Transverse colon (tissue), 4 donors: ENCODE measurements around the gene CADM3. TPM values are rescaled to one million over a fixed set of nuclear protein-coding genes. Genes with fewer than 3 reads are reported as not detected.
A peak's percentile ranks its signal among the peaks of the same experiment; 100 is the strongest.

Experiments
- DNase-seq: peaks from one replicate; pipeline ENCODE4 v3.0.0-alpha.2; 2019
- H3K27ac ChIP-seq, 4 donors: fragments of 200-600 bp; sonication (generic); 2 replicates each; pipeline ENCODE4 v1.5.1; 2016 to 2018; ENCODE audit warnings: inconsistent platforms in 4 of 4
- H3K27me3 ChIP-seq: fragments of 200-600 bp; sonication (generic); 2 replicates; pipeline ENCODE4 v1.5.1; 2017; ENCODE audit warnings: inconsistent platforms
- H3K36me3 ChIP-seq, 4 donors: fragments of 200-600 bp; sonication (generic); 2 replicates each; pipeline ENCODE4 v1.5.1; 2017 to 2019; ENCODE audit warnings: inconsistent platforms in 4 of 4
- H3K4me1 ChIP-seq, 4 donors: fragments of 200-600 bp; sonication (generic); 2 replicates each; pipeline ENCODE4 v1.5.1; 2017 to 2020; ENCODE audit warnings: inconsistent platforms in 4 of 4
- H3K4me3 ChIP-seq, 4 donors: fragments of 200-600 bp; sonication (generic); 1 replicate in 1 of 4; 2 replicates in 3 of 4; pipeline versions ENCODE4 v1.5.1 to v1.6.1; 2017 to 2019; ENCODE audit warnings: inconsistent platforms in 4 of 4
- H3K9me3 ChIP-seq, 2 donors: fragments of 200-600 bp; sonication (generic); 2 replicates each; pipeline ENCODE4 v1.5.1; 2017 to 2019; ENCODE audit warnings: inconsistent platforms in 2 of 2
- CTCF ChIP-seq, 5 experiments: fragments of 200-600 bp in 3 of 5; fragments of 450-650 bp in 2 of 5; sonication (generic) in 3 of 5; IDR thresholded peaks; 1 replicate in 2 of 5; 2 replicates in 3 of 5; pipeline ENCODE4 v1.5.1; 2016 to 2017; ENCODE audit warnings: antibody characterized with exemption in 5 of 5, inconsistent platforms in 3 of 5, mild to moderate bottlenecking in 2 of 5, moderate library complexity in 1 of 5
- EP300 ChIP-seq: sonication (generic); formaldehyde crosslinking; IDR thresholded peaks from one replicate; pipeline ENCODE4 v1.6.1; 2017; ENCODE audit warnings: antibody characterized with exemption, low read depth
- POLR2A ChIP-seq: fragments of 450-650 bp; IDR thresholded peaks from one replicate; pipeline ENCODE4 v1.6.1; 2016; ENCODE audit warnings: antibody characterized with exemption, mild to moderate bottlenecking, moderate library complexity
- POLR2AphosphoS5 ChIP-seq, 3 donors: sonication (generic); formaldehyde crosslinking; IDR thresholded peaks; one replicate each; pipeline ENCODE4 v1.6.1; 2016; ENCODE audit warnings: antibody characterized with exemption in 3 of 3
- WGBS, 2 donors: methylation state at CpG; one replicate each; pipeline ENCODE4 v1.1.5; 2018; ENCODE audit warnings: low coverage in 1 of 2; 5-methylcytosine and 5-hydroxymethylcytosine counted together
- in situ Hi-C, 4 donors: fragments of 200-750 bp; cut with MboI; loops; one replicate each; pipeline versions ENCODE4 v1.15.0 to v1.15.1; 2017; ENCODE audit warnings: low sequenced_read_pairs in 3 of 4, low pct_ligation_motif_present in 1 of 4, low pct_unique_long_range_greater_than_20kb in 1 of 4
- intact Hi-C: fragments of 100-400 bp; cut with DNase I; formaldehyde crosslinking; loops from one replicate; pipeline ENCODE4 v1.15.1; 2023; ENCODE audit warnings: low total_unique reads
- total RNA-seq, 4 donors: library from RNA; depleted of rRNA; stranded (reverse); fragments of >200 nt; gene quantifications; one replicate each; pipeline ENCODE4 v1.1.0, GENCODE V29; 2016

The CADM3 gene
- total RNA-seq, 4 donors from 2014 or later, result 3.4 to 6.5 (median 5.1) TPM

DNA sequence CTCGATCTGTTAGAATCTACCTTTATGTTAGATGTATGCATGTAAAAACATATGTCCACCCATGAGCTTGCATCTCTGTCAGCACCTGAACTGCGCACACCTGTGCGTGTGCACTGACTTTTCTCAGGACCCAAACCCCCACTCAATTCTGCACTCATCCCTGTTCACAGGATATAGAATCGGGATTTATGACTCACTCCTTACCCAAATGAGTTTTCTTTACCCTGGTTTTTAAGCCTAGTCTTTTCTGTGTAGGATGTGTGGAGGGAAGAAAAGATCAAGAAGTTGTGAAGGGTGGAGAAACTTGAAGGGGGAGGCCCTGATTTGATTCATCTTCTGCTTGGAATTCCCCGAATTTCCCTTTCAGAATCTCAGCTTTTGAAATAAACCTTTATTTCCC lies 35.7 kb downstream of the CADM3 start:
- in situ Hi-C loops (no loop called here), intact Hi-C loops (no loop called here)
- Histone ChIP-seq H3K36me3 (no peaks in the 10 kb centered on the region), H3K4me3 (no peak overlapping the region), H3K27me3 (peaks cover 56% of the 10 kb centered on the region), H3K9me3 (no peaks in the 10 kb centered on the region), H3K4me1 (no peaks in the 10 kb centered on the region), H3K27ac (no peak overlapping the region)
- TF ChIP-seq POLR2A (no peak), CTCF (IDR thresholded peaks at IDR 0.05) (no peak), EP300 (no peak), POLR2AphosphoS5 (IDR thresholded peaks at IDR 0.05) (no peak)
- DNase-seq, result no peak
- 79 to 96% methylated on average over 3 to 5 of the region's 5 CpGs for WGBS, 2 donors

- no peaks in the 10 kb centered on the region for H3K9me3 ChIP-seq
- TF ChIP-seq CTCF (IDR thresholded peaks at IDR 0.05), result no peak
- no peak for TF ChIP-seq POLR2A
- no peak for TF ChIP-seq EP300
- no peak for TF ChIP-seq POLR2AphosphoS5 (IDR thresholded peaks at IDR 0.05)
- H3K4me1 ChIP-seq, result no peaks in the 10 kb centered on the region
- DNase-seq, result no peak
- in situ Hi-C loops (no loop called here), intact Hi-C loops (no loop called here)
- H3K4me3 ChIP-seq, result no peak overlapping the region
- no peaks in the 10 kb centered on the region for H3K36me3 ChIP-seq
- no peak overlapping the region for H3K27ac ChIP-seq
- WGBS, 2 donors, result 39% methylated on average over 8 of the region's 8 CpGs; no CpG with 5 or more reads in 1 of the 2 donors
- peaks cover 56% of the 10 kb centered on the region for H3K27me3 ChIP-seq
Measured at GRCh38 chr1:159207774-159208173, 36.4 kb downstream of the CADM3 start.

- no peaks in the 10 kb centered on the region for H3K9me3 ChIP-seq
- H3K4me1 ChIP-seq, result no peaks in the 10 kb centered on the region
- peaks cover 56% of the 10 kb centered on the region for H3K27me3 ChIP-seq
- in situ Hi-C loops (no loop called here), intact Hi-C loops (no loop called here)
- no peak overlapping the region for H3K27ac ChIP-seq
- H3K4me3 ChIP-seq, result no peak overlapping the region
- TF ChIP-seq POLR2AphosphoS5 (IDR thresholded peaks at IDR 0.05), result no peak
- H3K36me3 ChIP-seq, result no peaks in the 10 kb centered on the region
- WGBS, 2 donors, result 17 to 21% methylated on average over 1 to 7 of the region's 7 CpGs
- no peak for DNase-seq
Measured at GRCh38 chr1:159208175-159208825, 36.9 kb downstream of the CADM3 start.

DNA sequence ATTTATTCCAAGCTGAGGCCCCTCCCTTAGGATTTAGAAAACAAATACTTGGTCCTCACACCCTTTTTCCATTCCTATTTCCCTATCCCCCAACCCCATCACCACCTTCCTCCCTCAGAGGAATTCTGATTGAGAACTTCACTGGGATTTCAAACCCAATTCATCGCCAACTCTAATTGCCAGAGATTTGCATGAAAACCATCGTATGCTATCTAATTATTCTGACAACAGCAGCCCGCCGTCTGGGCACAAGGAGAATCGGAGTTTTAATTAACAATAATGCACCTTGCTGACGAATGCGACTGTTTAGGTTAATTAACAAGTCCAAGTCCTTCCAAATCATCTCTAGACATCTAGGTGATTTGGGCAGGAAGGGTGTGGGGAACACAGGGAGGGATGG lies 37.6 kb downstream of the CADM3 start:
- H3K27ac ChIP-seq, result no peak overlapping the region
- H3K36me3 ChIP-seq, result no peaks in the 10 kb centered on the region
- DNase-seq, result no peak
- no peaks in the 10 kb centered on the region for H3K9me3 ChIP-seq
- WGBS, 2 donors, result 86 to 88% methylated on average over 7 of the region's 7 CpGs
- TF ChIP-seq POLR2AphosphoS5 (IDR thresholded peaks at IDR 0.05), result no peak
- TF ChIP-seq POLR2A, result no peak
- in situ Hi-C loops (no loop called here), intact Hi-C loops (no loop called here)
- H3K4me3 ChIP-seq, result no peak overlapping the region
- H3K27me3 ChIP-seq, result peaks cover 56% of the 10 kb centered on the region
- no peaks in the 10 kb centered on the region for H3K4me1 ChIP-seq

DNA sequence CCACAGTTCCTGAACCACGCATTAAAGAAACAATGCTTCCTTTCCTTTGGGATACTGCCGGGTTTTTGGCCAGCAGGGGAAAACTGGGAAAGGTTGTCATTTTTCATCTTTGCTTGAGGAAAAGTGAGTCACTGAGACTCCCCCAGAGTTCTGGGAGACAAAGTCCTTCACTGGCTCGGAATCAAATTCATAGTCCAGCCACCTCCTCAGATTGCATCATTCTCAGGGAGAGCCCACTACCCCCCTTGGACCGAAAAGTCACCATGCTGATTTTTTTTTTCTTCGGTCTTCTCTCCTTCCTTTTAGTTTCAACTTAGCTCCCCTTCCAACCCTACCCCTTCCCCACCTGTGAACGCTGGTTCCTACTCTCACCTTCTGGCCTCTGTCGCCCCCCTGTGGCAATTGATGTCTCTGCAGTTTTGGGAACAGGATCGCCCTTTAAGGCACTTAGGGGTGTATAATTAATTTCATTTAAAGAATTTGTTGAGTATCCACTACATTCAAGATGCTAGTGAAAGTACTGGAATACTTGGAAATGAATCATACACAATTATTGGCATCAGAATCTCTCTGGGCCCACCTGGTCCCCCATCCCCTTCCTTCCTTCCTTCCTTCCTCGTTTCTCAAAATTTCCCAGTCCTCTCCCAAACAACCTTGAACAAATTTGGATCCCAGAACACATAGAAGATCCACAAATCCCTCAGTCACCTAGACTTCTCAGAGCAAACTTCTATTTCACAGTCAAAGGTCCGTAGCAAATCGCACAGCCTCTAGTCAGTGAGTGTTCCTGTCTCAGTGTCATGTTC lies 40.1 kb downstream of the CADM3 start:
- peaks cover 49% of the 10 kb centered on the region for H3K27me3 ChIP-seq
- no peak overlapping the region for H3K4me3 ChIP-seq
- H3K9me3 ChIP-seq, result no peaks in the 10 kb centered on the region
- WGBS, 2 donors, result 39 to 45% methylated on average over 7 to 11 of the region's 11 CpGs
- no peak overlapping the region for H3K27ac ChIP-seq
- in situ Hi-C loops (loop anchor here in 1 of 4 donors (10.0 kb wide), 1 partner anchor 47 kb away; no protein-coding TSS in a partner anchor), intact Hi-C loops (loop anchor here (5.0 kb wide), 1 partner anchor 69 kb away; no protein-coding TSS in a partner anchor)
- no peaks in the 10 kb centered on the region for H3K36me3 ChIP-seq
- H3K4me1 ChIP-seq, result no peaks in the 10 kb centered on the region
- TF ChIP-seq POLR2AphosphoS5 (IDR thresholded peaks at IDR 0.05), result no peak
- no peak for TF ChIP-seq POLR2A
- TF ChIP-seq EP300, result no peak
- TF ChIP-seq CTCF (IDR thresholded peaks at IDR 0.05), result peak; percentile 61 to 80 (median 73)
- DNase-seq, result peak; percentile 26
